ENCODE measurements around the gene KLHDC7B.
"Not testable (repeated sequence)": the region's sequence is repeated elsewhere in the genome, so short reads cannot be mapped to it uniquely, and the experiment has no call there.

KLHDC7B gene

DNA sequence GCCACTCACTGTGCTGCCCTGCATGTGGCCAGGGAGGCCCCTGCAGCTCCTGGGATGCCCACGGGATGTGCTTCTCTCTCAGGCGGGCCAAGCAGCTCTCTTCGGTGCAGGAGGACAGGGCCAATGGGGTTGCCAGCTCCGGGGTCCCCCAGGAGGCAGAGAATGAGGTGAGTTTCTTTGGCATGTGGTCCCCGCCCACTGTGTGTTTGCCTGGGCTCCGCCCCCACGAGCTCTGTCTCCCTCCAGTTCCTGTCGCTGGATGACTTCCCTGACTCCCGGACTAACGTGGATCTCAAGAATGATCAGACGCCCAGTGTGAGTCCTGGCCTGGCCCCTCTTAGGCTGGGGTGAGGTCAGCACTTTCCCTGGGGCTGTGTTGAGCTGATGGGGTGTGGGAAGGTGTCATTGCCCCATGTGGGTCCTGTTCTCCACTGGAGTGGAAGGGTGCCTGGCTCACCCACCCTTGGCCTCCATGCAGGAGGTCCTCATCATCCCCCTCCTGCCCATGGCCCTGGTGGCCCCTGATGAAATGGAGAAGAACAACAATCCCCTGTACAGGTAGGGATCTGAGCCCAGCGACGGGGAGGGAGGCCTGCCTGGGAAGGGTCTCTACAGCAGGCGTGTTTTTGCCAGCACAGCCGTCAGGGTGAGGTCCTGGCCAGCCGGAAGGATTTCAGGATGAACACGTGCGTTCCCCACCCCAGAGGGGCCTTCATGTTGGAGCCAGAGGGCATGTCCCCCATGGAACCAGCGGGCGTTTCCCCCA lies 28.0 kb upstream of the KLHDC7B start:
- no peak for DNase-seq (ENCODE audit: low read depth, low spot score)

DNA sequence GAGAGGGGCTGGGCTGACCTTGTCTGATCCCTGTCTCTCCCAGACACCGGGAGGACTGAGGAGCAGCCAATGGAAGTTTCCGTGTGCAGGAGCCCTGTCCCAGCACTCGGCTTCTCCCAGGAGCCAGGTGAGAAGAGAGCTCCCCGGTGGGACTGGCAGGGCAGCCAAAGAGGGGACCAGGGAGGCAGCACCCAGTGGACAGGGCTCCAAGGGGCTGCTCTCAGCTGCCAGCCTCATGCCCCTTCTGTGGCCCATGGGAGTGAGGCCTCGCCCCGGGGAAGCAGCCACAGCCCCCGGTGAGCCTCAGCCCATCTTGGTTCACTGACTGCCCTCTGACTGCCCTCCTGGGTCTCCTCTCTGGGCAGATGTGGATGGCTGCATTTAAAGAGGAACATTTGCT lies 27.1 kb upstream of the KLHDC7B start:
- DNase-seq (ENCODE audit: low read depth, low spot score) = no peak

DNA sequence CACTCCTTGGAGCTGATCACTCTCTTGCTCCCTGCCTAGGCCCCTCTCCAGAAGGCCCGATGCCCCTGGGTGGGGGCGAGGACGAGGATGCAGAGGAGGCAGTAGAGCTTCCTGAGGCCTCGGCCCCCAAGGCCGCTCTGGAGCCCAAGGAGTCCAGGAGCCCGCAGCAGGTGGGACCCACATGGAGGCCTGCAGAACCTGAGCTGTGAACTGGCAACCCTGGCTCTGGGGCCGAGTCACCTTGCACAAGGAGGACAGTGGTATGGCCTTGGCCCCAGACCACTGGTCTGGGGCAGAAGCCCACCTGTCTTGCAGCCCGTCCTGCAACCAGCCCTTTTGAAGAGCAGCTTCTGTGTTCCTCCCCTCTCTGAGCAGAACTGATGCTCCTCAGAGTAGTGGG lies 26.5 kb upstream of the KLHDC7B start:
- DNase-seq (ENCODE audit: low read depth, low spot score) = no peak

DNA sequence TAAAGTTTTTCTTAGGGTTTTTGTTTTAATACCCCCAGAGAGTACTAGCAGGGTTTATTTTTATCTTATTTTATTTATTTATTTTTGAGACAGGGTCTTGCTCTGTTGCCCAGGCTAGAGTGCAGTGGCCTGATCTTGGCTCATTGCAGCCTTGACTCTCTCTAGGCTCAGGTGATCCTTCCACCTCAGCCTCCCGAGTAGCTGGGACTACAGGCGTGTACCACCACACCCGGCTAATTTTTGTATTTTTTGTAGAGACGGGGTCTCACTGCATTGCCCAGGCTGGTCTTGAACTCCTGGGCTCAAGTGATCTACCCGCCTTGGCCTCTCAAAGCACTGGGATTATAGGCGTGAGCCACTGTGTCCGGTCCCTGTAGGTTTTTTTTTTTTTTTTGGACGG lies 25.5 kb upstream of the KLHDC7B start:
- DNase-seq (ENCODE audit: low read depth, low spot score) = not testable (repeated sequence)

DNA sequence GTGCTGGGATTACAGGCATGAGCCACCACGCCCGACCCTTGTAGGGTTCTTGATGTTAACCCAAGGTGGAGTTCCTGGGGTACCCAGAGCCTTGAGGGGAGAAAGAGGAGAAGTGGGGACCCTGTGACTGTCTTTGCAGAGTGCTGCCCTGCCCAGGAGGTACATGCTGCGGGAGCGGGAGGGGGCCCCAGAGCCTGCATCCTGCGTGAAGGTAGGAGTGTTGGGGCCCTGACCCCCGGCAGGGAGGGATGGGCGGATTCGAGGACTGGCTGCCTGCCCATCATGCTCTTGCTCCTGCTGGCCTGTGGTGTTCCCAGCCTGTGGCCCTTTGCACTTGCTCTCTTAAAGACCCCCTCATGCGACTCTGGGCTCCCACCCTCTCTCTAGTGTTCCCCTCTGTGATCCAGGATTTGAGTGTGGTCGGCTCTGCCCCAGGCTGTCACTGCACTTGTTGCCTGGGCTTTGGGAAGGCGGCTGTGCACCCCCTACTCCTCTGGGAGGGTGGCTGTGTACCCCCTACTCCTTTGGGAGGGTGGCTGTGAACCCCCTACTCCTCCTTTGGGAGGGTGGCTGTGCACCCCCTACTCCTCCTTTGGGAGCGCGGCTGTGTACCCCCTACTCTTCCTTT lies 24.8 kb upstream of the KLHDC7B start:
- DNase-seq (ENCODE audit: low read depth, low spot score) = no peak

GRCh38 chr22:50521710-50522109 lies 24.0 kb upstream of the KLHDC7B start:
- no peak for DNase-seq (ENCODE audit: low read depth, low spot score)

DNA sequence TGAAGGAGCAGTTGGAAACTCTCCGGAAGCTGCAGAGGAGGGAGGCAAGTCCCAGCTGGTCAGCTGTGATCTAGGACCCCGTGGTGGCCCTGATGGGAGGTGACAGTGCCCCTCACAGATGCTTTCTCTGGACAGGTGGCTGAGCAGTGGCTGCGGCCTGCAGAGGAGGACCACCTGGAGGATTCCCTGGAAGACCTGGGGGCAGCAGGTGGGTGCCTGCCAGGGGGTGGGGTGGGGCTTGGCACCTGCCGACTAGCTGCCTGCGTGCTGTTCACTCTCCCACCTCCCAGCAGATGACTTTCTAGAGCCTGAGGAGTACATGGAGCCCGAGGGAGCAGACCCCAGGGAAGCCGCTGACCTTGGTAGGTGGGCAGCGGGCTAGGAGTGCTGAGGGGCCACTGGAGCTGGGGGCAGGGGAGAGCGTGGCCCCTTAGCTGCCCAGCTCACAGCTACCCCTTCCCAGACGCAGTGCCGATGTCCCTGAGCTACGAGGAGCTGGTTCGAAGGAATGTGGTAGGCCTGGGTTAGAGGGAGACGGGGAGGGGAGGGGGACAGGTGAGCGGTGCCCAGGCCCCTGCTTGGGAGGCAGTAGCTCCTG lies 23.4 kb upstream of the KLHDC7B start:
- no peak for DNase-seq (ENCODE audit: low read depth, low spot score)

DNA sequence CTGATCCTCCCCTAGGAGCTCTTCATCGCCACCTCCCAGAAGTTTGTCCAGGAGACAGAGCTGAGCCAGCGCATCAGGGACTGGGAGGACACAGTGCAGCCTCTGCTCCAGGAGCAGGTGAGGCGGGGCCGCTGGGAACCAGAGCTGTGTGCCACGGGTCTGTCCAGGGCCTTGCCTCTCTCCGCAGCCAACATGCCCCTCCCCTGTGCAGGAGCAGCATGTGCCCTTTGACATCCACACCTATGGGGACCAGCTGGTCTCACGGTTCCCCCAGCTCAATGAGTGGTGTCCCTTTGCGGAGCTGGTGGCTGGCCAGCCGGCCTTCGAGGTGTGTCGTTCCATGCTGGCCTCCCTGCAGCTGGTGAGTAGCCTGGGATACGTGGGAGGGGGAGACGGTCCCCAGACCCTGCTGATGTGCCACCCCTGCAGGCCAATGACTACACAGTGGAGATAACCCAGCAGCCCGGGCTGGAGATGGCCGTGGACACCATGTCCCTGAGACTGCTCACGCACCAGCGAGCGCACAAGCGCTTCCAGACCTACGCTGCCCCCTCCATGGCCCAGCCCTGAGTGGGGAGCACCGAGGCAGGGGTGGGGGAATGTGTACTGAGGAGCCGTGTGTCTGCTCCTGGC lies 22.8 kb upstream of the KLHDC7B start:
- DNase-seq (ENCODE audit: low read depth, low spot score) = no peak

- DNase-seq (ENCODE audit: low read depth, low spot score) = no peak
Measured at GRCh38 chr22:50523458-50523805, 22.3 kb upstream of the KLHDC7B start.

DNA sequence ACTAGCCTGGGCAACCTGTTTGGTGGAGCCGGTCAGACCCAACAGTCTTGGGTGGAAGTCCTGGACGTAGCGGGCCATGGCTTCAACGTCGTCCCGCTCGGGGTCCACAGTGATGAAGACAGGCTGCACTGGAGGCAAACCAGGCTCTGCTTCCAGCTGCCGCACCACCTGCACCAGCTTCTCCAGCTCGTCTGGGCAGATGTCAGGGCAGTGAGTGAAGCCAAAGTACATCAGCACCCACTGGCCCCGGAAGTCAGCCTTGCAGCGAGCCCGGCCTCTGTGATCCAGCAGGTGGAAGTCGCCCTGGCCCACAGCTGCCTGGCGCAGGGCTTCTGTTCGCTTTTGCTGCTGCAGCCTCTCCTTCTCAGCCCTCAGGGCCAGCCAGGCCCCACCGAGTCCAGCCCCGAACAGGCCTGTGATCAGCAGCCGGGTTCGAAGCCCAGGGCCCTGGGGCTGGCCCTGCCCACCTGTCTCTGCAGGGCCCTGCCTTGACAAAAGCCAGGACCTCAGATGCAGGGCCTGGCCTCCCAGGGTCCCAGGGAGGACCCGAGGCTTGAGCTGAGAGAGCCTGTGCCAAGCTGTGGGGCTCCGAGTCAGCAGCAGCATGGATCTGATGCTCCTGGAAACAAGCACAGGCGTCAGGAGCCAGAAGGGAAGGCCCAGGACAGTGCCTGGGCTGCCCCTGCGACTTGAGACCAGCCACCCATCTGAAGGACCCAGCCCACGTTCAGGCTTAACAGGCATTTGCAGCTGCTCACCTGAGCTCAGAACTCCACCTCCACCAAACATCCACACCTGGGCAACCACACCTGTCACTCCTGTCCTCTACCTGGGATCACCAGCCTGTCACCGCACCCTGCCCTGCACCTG lies 21.7 kb upstream of the KLHDC7B start:
- DNase-seq (ENCODE audit: low read depth, low spot score) = no peak

DNA sequence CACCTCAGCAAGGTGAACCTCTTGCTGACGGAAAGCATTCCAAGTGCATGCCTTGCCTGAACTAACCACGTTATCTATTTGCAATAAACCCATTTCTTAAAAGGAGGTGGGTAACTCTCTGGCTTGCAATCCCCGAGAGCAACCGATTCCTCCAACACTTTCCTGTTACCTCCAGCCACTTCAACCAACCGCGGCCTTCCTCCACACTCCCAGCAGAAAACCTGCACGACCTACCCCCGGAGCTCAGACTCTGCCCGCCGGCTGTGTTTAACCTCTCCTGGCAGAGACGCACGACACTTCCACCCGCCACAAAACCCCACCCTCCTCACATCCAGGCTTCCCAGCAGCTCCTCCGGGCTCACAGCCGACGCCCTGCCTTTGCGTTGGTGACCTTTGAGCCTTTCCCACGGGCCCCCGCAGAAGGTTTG lies 21.0 kb upstream of the KLHDC7B start:
- no peak for DNase-seq (ENCODE audit: low read depth, low spot score)

DNA sequence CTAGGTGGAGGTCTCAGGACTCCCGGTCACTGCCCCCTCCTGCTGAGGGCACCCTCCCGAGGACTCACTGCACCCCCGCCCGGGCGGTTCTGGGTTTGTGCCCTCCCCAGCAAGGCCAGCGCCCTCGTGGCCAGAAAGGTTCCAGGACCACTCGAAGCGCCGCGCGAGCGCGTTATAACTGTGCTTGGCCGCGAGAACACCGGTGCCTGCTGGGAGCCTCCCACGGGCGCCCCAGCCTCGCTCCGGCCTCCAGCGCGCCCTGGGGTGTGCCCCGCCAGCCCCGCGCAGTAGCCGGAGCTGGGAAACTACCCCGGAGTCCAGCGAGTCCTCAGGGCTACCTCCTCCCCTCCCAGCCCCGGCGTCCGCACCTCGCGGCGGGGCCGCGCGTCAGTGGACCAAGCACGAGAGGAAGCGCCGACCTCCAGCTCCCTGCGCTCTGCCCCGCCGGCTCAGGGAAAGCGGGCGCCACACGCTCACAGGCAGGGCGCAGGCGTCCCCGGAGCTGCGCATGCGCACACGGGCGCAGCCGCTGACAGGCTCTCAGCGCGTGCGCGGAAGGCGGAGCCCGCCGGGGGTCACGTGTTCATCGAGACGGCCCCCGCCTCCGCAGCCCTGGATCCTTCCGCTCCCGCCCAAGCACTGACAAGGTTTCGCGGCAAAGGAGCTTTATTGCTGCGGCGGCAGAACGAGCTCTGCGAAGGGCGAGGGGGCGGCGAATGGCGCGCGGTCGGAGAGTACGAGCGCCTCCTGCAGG lies 20.4 kb upstream of the KLHDC7B start, which contains the start of gene SCO2:
TSS of gene SCO2 (minus strand) at position 495 of the 754 bp plus-strand sequence. CDS start 1,187 bp downstream, outside the sequence.
- DNase-seq (ENCODE audit: low read depth, low spot score) = peak; percentile 99

DNA sequence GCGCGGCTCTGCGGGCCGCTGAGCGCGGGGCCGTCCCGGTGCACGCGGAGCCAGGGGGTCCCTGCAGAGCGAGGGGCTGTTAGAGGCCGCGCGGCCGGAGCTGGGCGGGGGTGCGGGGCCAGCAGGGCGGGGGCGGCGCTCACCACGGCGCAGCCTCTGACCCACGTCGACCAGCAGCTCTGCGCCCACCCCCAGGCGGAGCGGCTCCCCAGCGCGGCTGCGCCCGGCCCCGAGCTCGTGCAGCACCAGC lies 19.9 kb upstream of the KLHDC7B start:
- DNase-seq (ENCODE audit: low read depth, low spot score) = no peak

GRCh38 chr22:50526108-50526833 lies 19.4 kb upstream of the KLHDC7B start:
- DNase-seq (ENCODE audit: low read depth, low spot score) = peak; percentile 87

GRCh38 chr22:50526834-50527801 lies 18.6 kb upstream of the KLHDC7B start:
- no peak for DNase-seq (ENCODE audit: low read depth, low spot score)

- no peak for DNase-seq (ENCODE audit: low read depth, low spot score)
Measured at GRCh38 chr22:50527921-50528681, 17.6 kb upstream of the KLHDC7B start.

- DNase-seq (ENCODE audit: low read depth, low spot score) = no peak
Measured at GRCh38 chr22:50528682-50529415, 16.9 kb upstream of the KLHDC7B start.

DNA sequence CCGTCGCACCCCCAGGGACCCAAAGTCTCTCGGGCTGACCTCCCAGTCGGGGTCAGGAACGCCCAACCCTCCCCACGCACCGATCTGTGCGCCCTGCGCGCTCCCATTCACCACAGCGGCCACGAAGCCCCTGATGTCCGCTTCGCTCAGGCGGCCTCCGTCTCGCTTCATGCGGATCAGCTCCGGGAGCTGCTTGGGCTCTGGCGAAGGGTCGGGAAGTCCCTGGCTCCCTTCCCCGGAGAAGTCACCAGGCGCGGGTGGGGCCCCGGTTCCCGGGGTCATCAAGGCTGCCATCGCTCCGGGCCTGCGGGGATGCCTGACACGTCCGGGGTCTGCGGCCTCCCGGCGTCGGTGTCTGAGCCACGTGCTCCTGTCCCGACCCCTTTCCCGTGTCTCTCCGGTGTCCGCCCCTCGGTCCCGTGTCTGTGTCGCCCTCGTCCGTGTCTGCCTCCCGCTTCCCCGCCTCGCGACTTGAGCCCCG lies 16.2 kb upstream of the KLHDC7B start:
- no peak for DNase-seq (ENCODE audit: low read depth, low spot score)
